ENCODE results near the gene ARL8B. TPM values are rescaled to one million over a fixed set of nuclear protein-coding genes. Genes with fewer than 3 reads are reported as not detected.

The ARL8B gene
- total and polyA plus RNA-seq, 2 experiments from 2014 or later: 47.2 to 72.9 TPM

DNA sequence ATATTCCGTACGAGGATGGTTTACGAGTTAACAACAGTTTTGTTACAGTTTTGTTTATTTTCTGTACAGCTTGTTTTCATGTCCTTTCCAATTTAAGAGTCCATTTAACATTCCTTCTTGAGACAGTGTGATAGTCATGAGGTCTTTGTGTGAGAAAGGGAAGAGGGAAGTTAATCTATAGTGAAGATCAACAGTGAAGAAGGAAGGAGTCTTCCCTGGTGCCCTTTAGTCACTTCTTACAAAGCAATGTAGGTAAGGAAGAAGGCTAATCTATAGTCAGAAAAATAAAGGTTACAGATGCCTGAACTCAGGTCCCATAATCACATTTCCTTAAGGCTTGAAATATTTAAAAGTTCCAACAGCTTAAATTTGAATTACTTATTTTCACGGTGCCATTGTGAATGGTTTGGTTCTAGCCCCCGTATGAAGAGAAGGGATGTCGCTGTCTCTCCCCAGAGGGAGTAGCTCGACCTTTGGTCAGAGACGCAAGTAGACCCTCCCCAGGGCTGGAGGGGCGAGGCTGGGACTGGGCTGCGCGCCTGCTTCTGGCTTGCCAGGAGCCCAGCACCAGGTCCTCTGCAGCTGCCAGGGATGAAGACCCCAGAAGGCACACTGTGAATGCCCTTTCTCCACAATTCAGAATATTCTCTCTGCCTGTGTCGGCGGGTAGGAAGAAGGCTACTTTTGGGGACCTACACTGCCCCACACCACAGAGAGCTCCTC is 100.4 kb downstream of the ARL8B start:
- WGBS, 2 experiments (ENCODE audit: low coverage in 1 of 2, low lambda C conversion rate in 2 of 2, missing lambda C conversion rate in 2 of 2): 78 to 88% methylated on average over 13 of the region's 13 CpGs
- no peak for DNase-seq
- Histone ChIP-seq H3F3A (ENCODE audit: insufficient read depth) (peaks cover 14% of the 10 kb centered on the region; the same call in 1 of the 2 replicates), H3K9me3 (ENCODE audit: low read depth) (no peaks in the 10 kb centered on the region), H4K20me1 (ENCODE audit: insufficient read depth) (no peaks in the 10 kb centered on the region), H3K27me3 (replicated peaks; ENCODE audit: insufficient read depth) (no peaks in the 10 kb centered on the region), H3K79me2 (ENCODE audit: insufficient read depth) (no peaks in the 10 kb centered on the region), H3K4me2 (ENCODE audit: unreplicated experiment) (no peak overlapping the region), H3K4me3 (no peak overlapping the region), H3K9ac (no peak overlapping the region), H3K36me3 (ENCODE audit: low read depth) (peaks cover 6% of the 10 kb centered on the region; the same call in 1 of the 2 replicates), H3K27ac (no peak overlapping the region), H2AFZ (no peak overlapping the region), H3K4me1 (ENCODE audit: insufficient read depth) (no peaks in the 10 kb centered on the region), H3K9me2 (ENCODE audit: insufficient read depth) (no peaks in the 10 kb centered on the region)
- TF ChIP-seq EZH2 (IDR thresholded peaks at IDR 0.05; ENCODE audit: insufficient read depth, poor library complexity, severe bottlenecking) (no peak), EZH2phosphoT487 (IDR thresholded peaks at IDR 0.05; ENCODE audit: insufficient read depth, low read depth) (no peak)
- in situ Hi-C loops (cut with MboI): no loop called here

DNA sequence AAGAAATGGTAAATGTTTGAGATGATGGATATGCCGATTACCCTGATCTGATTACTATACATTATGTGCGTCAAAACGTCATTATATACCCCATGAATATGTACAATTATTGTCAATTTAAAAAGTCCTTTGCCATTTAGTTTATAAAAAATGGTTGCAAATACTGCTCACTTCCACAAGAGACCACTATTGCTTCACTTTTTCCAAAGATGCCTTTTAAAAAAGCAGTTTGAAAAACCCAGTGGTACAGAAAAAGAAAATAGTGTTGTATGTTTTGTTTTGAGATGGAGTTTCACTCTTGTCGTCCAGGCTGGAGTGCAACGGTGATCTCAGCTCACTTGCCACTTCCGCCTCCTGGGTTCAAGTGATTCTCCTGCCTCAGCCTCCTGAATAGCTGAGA is 104.7 kb downstream of the ARL8B start:
- H3K36me3 ChIP-seq (ENCODE audit: low read depth): no peaks in the 10 kb centered on the region
- H3K4me2 ChIP-seq (ENCODE audit: unreplicated experiment): no peak overlapping the region
- no peak overlapping the region for H3K4me3 ChIP-seq
- TF ChIP-seq EZH2 (IDR thresholded peaks at IDR 0.05; ENCODE audit: insufficient read depth, poor library complexity, severe bottlenecking) (no peak), EZH2phosphoT487 (IDR thresholded peaks at IDR 0.05; ENCODE audit: insufficient read depth, low read depth) (no peak)
- H3K9me3 ChIP-seq (ENCODE audit: low read depth): no peaks in the 10 kb centered on the region
- H4K20me1 ChIP-seq (ENCODE audit: insufficient read depth): no peaks in the 10 kb centered on the region
- no peaks in the 10 kb centered on the region for H3K9me2 ChIP-seq (ENCODE audit: insufficient read depth)
- peak; percentile 67 for DNase-seq
- H3F3A ChIP-seq (ENCODE audit: insufficient read depth): peaks cover 15% of the 10 kb centered on the region; the same call in 1 of the 2 replicates
- peaks cover 11% of the 10 kb centered on the region; the same call in 1 of the 2 replicates for H3K27me3 ChIP-seq (replicated peaks; ENCODE audit: insufficient read depth)
- no peaks in the 10 kb centered on the region for H3K79me2 ChIP-seq (ENCODE audit: insufficient read depth)
- no peak overlapping the region for H3K9ac ChIP-seq
- WGBS, 2 experiments (ENCODE audit: low coverage in 1 of 2, low lambda C conversion rate in 2 of 2, missing lambda C conversion rate in 2 of 2): 28 to 32% methylated on average over 6 of the region's 6 CpGs
- no peak overlapping the region for H2AFZ ChIP-seq
- H3K27ac ChIP-seq: no peak overlapping the region
- in situ Hi-C loops (cut with MboI): loop anchor here (25.0 kb wide), 1 partner anchor 1561 kb away; no protein-coding TSS in a partner anchor
- no peaks in the 10 kb centered on the region for H3K4me1 ChIP-seq (ENCODE audit: insufficient read depth)

DNA sequence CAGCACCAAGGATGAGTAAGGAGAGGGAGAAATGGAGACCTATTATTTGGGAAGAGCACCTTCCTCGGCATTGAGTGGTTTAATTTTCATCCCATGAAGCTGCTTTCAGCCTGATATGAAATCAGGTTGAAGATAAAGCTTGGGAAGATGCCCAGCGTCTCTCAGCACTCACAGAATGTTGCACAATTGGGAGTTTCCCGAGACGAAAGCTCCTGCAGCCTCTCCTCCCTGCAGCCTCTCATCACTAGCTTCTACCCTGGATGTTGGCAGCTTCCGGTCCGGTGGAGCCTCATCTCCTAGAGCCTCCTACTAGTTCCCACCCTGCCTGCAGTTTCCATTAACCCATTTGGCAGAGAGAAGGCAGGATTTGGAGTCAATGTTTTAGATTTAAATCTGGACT is 105.7 kb downstream of the ARL8B start:
- Histone ChIP-seq H3K79me2 (ENCODE audit: insufficient read depth) (no peaks in the 10 kb centered on the region), H3K36me3 (ENCODE audit: low read depth) (no peaks in the 10 kb centered on the region), H3K9ac (no peak overlapping the region), H3K4me2 (ENCODE audit: unreplicated experiment) (no peak overlapping the region), H3F3A (ENCODE audit: insufficient read depth) (peaks cover 15% of the 10 kb centered on the region; the same call in 1 of the 2 replicates), H4K20me1 (ENCODE audit: insufficient read depth) (no peaks in the 10 kb centered on the region), H3K4me1 (ENCODE audit: insufficient read depth) (no peaks in the 10 kb centered on the region), H3K27ac (no peak overlapping the region), H3K4me3 (no peak overlapping the region), H3K9me2 (ENCODE audit: insufficient read depth) (no peaks in the 10 kb centered on the region), H2AFZ (no peak overlapping the region), H3K9me3 (ENCODE audit: low read depth) (no peaks in the 10 kb centered on the region), H3K27me3 (replicated peaks; ENCODE audit: insufficient read depth) (peaks cover 13% of the 10 kb centered on the region; the same call in 1 of the 2 replicates)
- WGBS, 2 experiments (ENCODE audit: low coverage in 1 of 2, low lambda C conversion rate in 2 of 2, missing lambda C conversion rate in 2 of 2): 19 to 27% methylated on average over 6 of the region's 6 CpGs
- in situ Hi-C loops (cut with MboI): loop anchor here (25.0 kb wide), 1 partner anchor 1559 kb away; no protein-coding TSS in a partner anchor
- no peak for TF ChIP-seq EZH2 (IDR thresholded peaks at IDR 0.05; ENCODE audit: insufficient read depth, poor library complexity, severe bottlenecking)
- DNase-seq: peak; percentile 48

DNA sequence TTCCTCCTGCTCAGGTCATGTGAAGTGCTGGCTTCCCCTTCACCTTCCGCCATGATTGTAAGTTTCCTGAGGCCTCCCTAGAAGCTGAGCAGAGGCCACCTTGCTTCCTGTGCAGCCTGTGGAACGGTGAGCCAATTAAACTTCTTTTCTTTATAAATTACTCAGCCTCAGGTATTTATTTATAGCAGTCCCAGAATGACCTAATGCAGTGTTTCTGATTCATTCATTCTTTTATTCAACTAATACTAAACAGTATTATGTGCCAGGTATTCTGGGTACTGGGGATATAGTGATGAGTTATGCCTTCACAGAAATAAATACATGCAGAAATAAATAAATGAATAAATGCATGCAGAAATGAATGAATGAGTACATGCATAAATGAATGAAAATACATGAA is 107.3 kb downstream of the ARL8B start:
- Histone ChIP-seq H3K36me3 (ENCODE audit: low read depth) (no peaks in the 10 kb centered on the region), H3K27me3 (replicated peaks; ENCODE audit: insufficient read depth) (peaks cover 13% of the 10 kb centered on the region; the same call in 1 of the 2 replicates), H3K9ac (no peak overlapping the region), H3K4me1 (ENCODE audit: insufficient read depth) (no peaks in the 10 kb centered on the region), H3K9me2 (ENCODE audit: insufficient read depth) (no peaks in the 10 kb centered on the region), H3K79me2 (ENCODE audit: insufficient read depth) (no peaks in the 10 kb centered on the region), H3K4me3 (no peak overlapping the region), H3K9me3 (ENCODE audit: low read depth) (no peaks in the 10 kb centered on the region), H3F3A (ENCODE audit: insufficient read depth) (peaks cover 12% of the 10 kb centered on the region; the same call in 1 of the 2 replicates), H3K27ac (no peak overlapping the region), H4K20me1 (ENCODE audit: insufficient read depth) (no peaks in the 10 kb centered on the region), H2AFZ (no peak overlapping the region), H3K4me2 (ENCODE audit: unreplicated experiment) (no peak overlapping the region)
- in situ Hi-C loops (cut with MboI): loop anchor here (25.0 kb wide), 1 partner anchor 1558 kb away; no protein-coding TSS in a partner anchor
- TF ChIP-seq EZH2 (IDR thresholded peaks at IDR 0.05; ENCODE audit: insufficient read depth, poor library complexity, severe bottlenecking) (no peak), EZH2phosphoT487 (IDR thresholded peaks at IDR 0.05; ENCODE audit: insufficient read depth, low read depth) (no peak)
- WGBS, 2 experiments (ENCODE audit: low coverage in 1 of 2, low lambda C conversion rate in 2 of 2, missing lambda C conversion rate in 2 of 2): 49 to 51% methylated on average over 2 of the region's 2 CpGs
- DNase-seq: no peak

Small RNA genes within 50 kb of the gene (small RNA-seq; reads per million reads assigned to genes)
- not detected for gene AC090955.1 (ENCODE audit: low read depth, low replicate concordance)
- not detected for gene RF00019 (ENCODE audit: low read depth, low replicate concordance)

Other genes starting within 250 kb of the ARL8B start
- 27.6 and 33.9 TPM in 2 replicates for gene BHLHE40, start 142.9 kb upstream of the ARL8B start, total RNA-seq (2014; rRNA removed; shearing (Covaris generic))
- 42.9 TPM in 2 replicates for gene BHLHE40, start 142.9 kb upstream of the ARL8B start, polyA plus RNA-seq (2016; fragmentation: Nextera tagmentation; extraction: Ambion mirVana)
- gene EDEM1, start 65.4 kb downstream of the ARL8B start, total RNA-seq (2014; rRNA removed; shearing (Covaris generic)): 24.3 and 29.2 TPM in 2 replicates
- gene EDEM1, start 65.4 kb downstream of the ARL8B start, polyA plus RNA-seq (2016; fragmentation: Nextera tagmentation; extraction: Ambion mirVana): 16.6 and 17.3 TPM in 2 replicates